HepG2 (cell line): ENCODE results near the gene FAM118B. TPM values are rescaled to one million over a fixed set of nuclear protein-coding genes. Genes with fewer than 3 reads are reported as not detected.
"Not testable (repeated sequence)": the region's sequence is repeated elsewhere in the genome, so short reads cannot be mapped to it uniquely, and the experiment has no call there.

ENCODE experiments used
- ATAC-seq: fragments of 200-7000 bp; cut with Tn5 transposase; 3 replicates; pipeline ENCODE4 v1.9.1; 2020; ENCODE audit warnings: mild to moderate bottlenecking, moderate library complexity
- BruUV-seq: library from RNA; stranded (reverse); fragments of 400-500 nt; replicated peaks from 2 replicates; lab custom pipeline; 2021; lab: Mats Ljungman, UMichigan
- CTCF ChIA-PET: fragments of 300-600 bp; formaldehyde crosslinking; extraction: SDS; loops from one replicate; lab custom pipeline; 2021; ENCODE audit warnings: low total read pairs, inconsistent platforms, low intra/inter-chr PET ratio; lab: Yijun Ruan, JAX
- POLR2A ChIA-PET: fragments of 350-600 bp; sonication (Branson Sonifier 250); formaldehyde crosslinking; loops from one replicate; lab custom pipeline; 2020; ENCODE audit warnings: antibody characterized with exemption, inconsistent platforms; lab: Yijun Ruan, JAX
- DNase-seq: peaks from one replicate; pipeline ENCODE4 v3.0.0-alpha.2; 2015; ENCODE audit warnings: low spot score
- FAIRE-seq: peaks from 3 replicates; lab custom pipeline; 2011; peaks lifted over from hg19 to GRCh38; lab: Jason Lieb, UNC
- H2AFZ ChIP-seq: one replicate; pipeline ENCODE4 v1.6.1; 2011; ENCODE audit warnings: low read length, inconsistent platforms
- H3K27ac ChIP-seq: fragments of 300-600 bp; 3 replicates; pipeline ENCODE4 v1.8.0; 2011; ENCODE audit warnings: mixed run types, mild to moderate bottlenecking, mixed read lengths, low read length, inconsistent platforms; ENCODE audit not compliant: insufficient read depth; ENCODE audit errors: extremely low read length
- H3K27me3 ChIP-seq, 2 experiments: fragments of 200-600 bp in 1 of 2; 2 replicates in 1 of 2; 3 replicates in 1 of 2; pipeline versions ENCODE4 v1.6.0 to v1.8.0; 2011; ENCODE audit warnings: low read length in 2 of 2, mild to moderate bottlenecking in 2 of 2, moderate library complexity in 2 of 2, inconsistent platforms in 1 of 2; ENCODE audit not compliant: insufficient read depth in 2 of 2, control insufficient read depth in 1 of 2
- H3K36me3 ChIP-seq, 2 experiments: fragments of 200-600 bp in 1 of 2; replicated peaks in 1 of 2; 2 replicates in 1 of 2; 3 replicates in 1 of 2; pipeline versions ENCODE4 v1.5.1 to v1.8.0; 2011; ENCODE audit warnings: low read length in 2 of 2, inconsistent platforms in 1 of 2; ENCODE audit not compliant: insufficient read depth in 2 of 2, control insufficient read depth in 1 of 2
- H3K4me1 ChIP-seq: 2 replicates; pipeline ENCODE4 v1.5.1; 2012; ENCODE audit warnings: low read length, inconsistent platforms; ENCODE audit not compliant: insufficient read depth
- H3K4me2 ChIP-seq: 2 replicates; pipeline ENCODE4 v1.6.0; 2011; ENCODE audit warnings: low read depth, low read length, inconsistent platforms
- H3K4me3 ChIP-seq, 3 experiments: fragments of 200-600 bp in 1 of 3; sonication (generic), shearing (Covaris generic) in 1 of 3; replicated peaks in 1 of 3; 2 replicates each; pipeline ENCODE4 v1.5.1; 2011 to 2016; ENCODE audit warnings: low read length in 3 of 3, inconsistent platforms in 2 of 3, low read depth in 2 of 3, mild to moderate bottlenecking in 2 of 3, control low read depth in 1 of 3, mixed read lengths in 1 of 3; ENCODE audit not compliant: insufficient read depth in 1 of 3
- H3K79me2 ChIP-seq: one replicate; pipeline ENCODE4 v1.6.1; 2011; ENCODE audit warnings: low read length, inconsistent platforms; ENCODE audit not compliant: insufficient read depth
- H3K9ac ChIP-seq: 2 replicates; pipeline ENCODE4 v1.6.0; 2011; ENCODE audit warnings: mild to moderate bottlenecking, low read depth, low read length, inconsistent platforms; ENCODE audit not compliant: insufficient read depth
- H3K9me3 ChIP-seq: 2 replicates; pipeline ENCODE4 v1.5.1; 2012; ENCODE audit warnings: mild to moderate bottlenecking, low read length
- H4K20me1 ChIP-seq: 2 replicates; pipeline ENCODE4 v1.6.0; 2011; ENCODE audit warnings: inconsistent platforms, mild to moderate bottlenecking, low read length, moderate library complexity; ENCODE audit not compliant: insufficient read depth
- ARNTL ChIP-seq: sonication (generic); formaldehyde crosslinking; IDR thresholded peaks from 2 replicates; pipeline ENCODE4 v1.4.0; 2020; ENCODE audit warnings: mild to moderate bottlenecking, missing genetic modification reagents
- IKZF4 ChIP-seq: sonication (generic); formaldehyde crosslinking; IDR thresholded peaks from 2 replicates; pipeline ENCODE4 v1.5.1; 2020; ENCODE audit warnings: borderline replicate concordance, mild to moderate bottlenecking, low read depth, missing genetic modification reagents; ENCODE audit errors: not compliant biosample characterization
- MIER2 ChIP-seq: IDR thresholded peaks from 2 replicates; pipeline ENCODE4 v1.6.1; 2016; ENCODE audit warnings: missing biosample characterization, missing genetic modification reagents
- NCOA1 ChIP-seq: sonication (generic); formaldehyde crosslinking; IDR thresholded peaks from 2 replicates; pipeline ENCODE4 v1.9.0; 2021; ENCODE audit warnings: missing genetic modification reagents
- NFRKB ChIP-seq: fragments of 450-650 bp; IDR thresholded peaks from 2 replicates; pipeline ENCODE4 v1.6.1; 2017
- SMARCC2 ChIP-seq: fragments of 450-650 bp; IDR thresholded peaks from 2 replicates; pipeline ENCODE4 v1.6.1; 2017; ENCODE audit warnings: antibody characterized with exemption, mild to moderate bottlenecking
- SMC3 ChIP-seq: IDR thresholded peaks from 2 replicates; pipeline ENCODE4 v1.6.1; 2011; ENCODE audit warnings: low read length, improper control_type of control experiment
- ZNF678 ChIP-seq: sonication (generic); formaldehyde crosslinking; IDR thresholded peaks from 2 replicates; pipeline ENCODE4 v1.4.0; 2020; ENCODE audit warnings: mild to moderate bottlenecking, missing genetic modification reagents
- WGBS: methylation state at CpG from one replicate; pipeline ENCODE4 v1.1.6; 2017; ENCODE audit warnings: low lambda C conversion rate; 5-methylcytosine and 5-hydroxymethylcytosine counted together
- in situ Hi-C: cut with HindIII; loops from 2 replicates; pipeline ENCODE4 v1.10.0; 2017; ENCODE audit warnings: low pct_unique_long_range_greater_than_20kb; ENCODE audit not compliant: extremely low pct_ligation_motif_present
- intact Hi-C: fragments of 100-400 bp; cut with micrococcal nuclease; formaldehyde crosslinking; loops from one replicate; pipeline ENCODE4 v1.10.0; 2022; ENCODE audit not compliant: unreplicated experiment
- polyA plus RNA-seq, 8 experiments: library from polyadenylated mRNA; depleted of rRNA in 3 of 8; stranded (reverse) in 7 of 8; unstranded in 1 of 8; fragments of >200 nt; fragmentation: Illumina TruSeq in 4 of 8; extraction: Trizol in 4 of 8; gene quantifications; 2 replicates each; pipeline versions ENCODE4 v1.2.1 to v1.2.3, GENCODE V29; 2011 to 2016; ENCODE audit warnings: low read depth in 4 of 8, missing spikeins in 1 of 8, mixed read lengths in 1 of 8; ENCODE audit not compliant: insufficient read depth in 1 of 8
- total RNA-seq, 5 experiments: library from RNA; depleted of rRNA; stranded (reverse); fragments of >200 nt; fragmentation: Illumina TruSeq; extraction: Trizol; gene quantifications; 2 replicates each; pipeline ENCODE4 v1.2.3, GENCODE V29; 2016; ENCODE audit warnings: low read depth in 1 of 5
- TF ChIP-seq, protein P1 (sequence below): IDR thresholded peaks from 2 replicates; pipeline ENCODE4 v1.6.1; 2016; ENCODE audit warnings: mild to moderate bottlenecking, missing biosample characterization, missing genetic modification reagents

Gene FAM118B
- total and polyA plus RNA-seq, 2 of the 13 experiments (the other 11 are each of a cell fraction or from before 2014, with no cell fraction given), result 10.2 to 25.7 TPM

DNA sequence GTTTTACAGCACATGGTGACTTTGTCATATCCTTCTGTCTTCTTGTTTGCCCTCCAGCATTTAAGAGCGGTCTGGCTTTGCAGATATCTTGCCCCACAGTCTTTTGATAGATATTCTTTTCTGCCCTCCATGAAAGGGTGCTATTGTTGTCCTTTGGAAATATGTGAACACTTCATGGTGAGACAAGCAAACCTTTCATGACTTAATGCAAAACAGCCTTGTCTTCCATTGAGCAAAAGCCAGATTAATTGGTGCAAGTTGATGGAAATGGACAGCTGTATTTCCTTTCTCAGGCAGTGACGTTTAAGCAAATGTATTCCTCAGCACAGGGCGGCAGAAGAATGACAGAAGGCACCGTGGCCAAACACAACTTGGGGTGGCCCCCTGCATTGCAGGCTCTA lies 96.7 kb downstream of the FAM118B start:
- TF ChIP-seq, protein P1, sequence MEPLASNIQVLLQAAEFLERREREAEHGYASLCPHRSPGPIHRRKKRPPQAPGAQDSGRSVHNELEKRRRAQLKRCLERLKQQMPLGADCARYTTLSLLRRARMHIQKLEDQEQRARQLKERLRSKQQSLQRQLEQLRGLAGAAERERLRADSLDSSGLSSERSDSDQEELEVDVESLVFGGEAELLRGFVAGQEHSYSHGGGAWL (CRISPR knock-in tag), result no peak
- no peak for TF ChIP-seq SMARCC2
- TF ChIP-seq ARNTL, result no peak
- no peak for TF ChIP-seq ZNF678 (CRISPR knock-in tag)
- no peak for TF ChIP-seq SMC3
- no peak for TF ChIP-seq NCOA1 (CRISPR knock-in tag)
- TF ChIP-seq MIER2, result no peak
- no peak for TF ChIP-seq IKZF4 (CRISPR knock-in tag)
- TF ChIP-seq NFRKB, result no peak
- DNase-seq (no peak), ATAC-seq (no peak), FAIRE-seq (no peak)
- Histone ChIP-seq H3K4me2 (no peak overlapping the region), H3K27me3 (no peaks in the 10 kb centered on the region), H3K4me3 (no peak overlapping the region), H3K27ac (no peak overlapping the region), H3K9me3 (no peaks in the 10 kb centered on the region), H3K79me2 (no peaks in the 10 kb centered on the region), H2AFZ (no peak overlapping the region), H3K4me1 (peaks cover 12% of the 10 kb centered on the region), H3K9ac (no peak overlapping the region), H3K36me3 (peaks cover 0 to 17% of the 10 kb centered on the region in 2 experiments; a peak in 3 of 5 replicates), H4K20me1 (no peaks in the 10 kb centered on the region)
- in situ Hi-C loops (loop anchor here (10.0 kb wide), 1 partner anchor 167 kb away; no protein-coding TSS in a partner anchor), intact Hi-C loops (no loop called here)
- CTCF ChIA-PET, result no interaction called here
- no TSS peak for BruUV-seq
- WGBS, result 91% methylated on average over 4 of the region's 4 CpGs
- POLR2A ChIA-PET, result no interaction called here

- POLR2A ChIA-PET, result interaction anchor here (0.7 kb wide), 1 partner anchor 66 kb away, joined by 3 read pairs; no protein-coding TSS in a partner anchor
- H3K27ac ChIP-seq, FAIRE-seq, H3K9me3 ChIP-seq, H3K4me1 ChIP-seq, DNase-seq, intact Hi-C loops, H4K20me1 ChIP-seq, BruUV-seq, H3K9ac ChIP-seq, H3K79me2 ChIP-seq, ATAC-seq, H3K4me2 ChIP-seq, H3K27me3 ChIP-seq, H3K4me3 ChIP-seq, H2AFZ ChIP-seq, CTCF ChIA-PET: not testable (repeated sequence)
- 96% methylated on average over 4 of the region's 4 CpGs for WGBS
- in situ Hi-C loops, result loop anchor here (10.0 kb wide), 1 partner anchor 166 kb away; no protein-coding TSS in a partner anchor
- peaks cover 0 to 17% of the 10 kb centered on the region in 2 experiments; a peak in 3 of 5 replicates for H3K36me3 ChIP-seq
Observed at GRCh38 chr11:126308771-126309170, 97.2 kb downstream of the FAM118B start.
